Lower leg skin (tissue), 3 donors: Measurements from ENCODE around the gene PRDM11.

Source experiments
- POLR2A ChIP-seq, 2 donors: fragments of 450-650 bp; IDR thresholded peaks; one replicate each; pipeline ENCODE4 v1.6.1; 2016 to 2017; ENCODE audit warnings: antibody characterized with exemption in 2 of 2, mild to moderate bottlenecking in 1 of 2, moderate library complexity in 1 of 2
- TF ChIP-seq, protein P1 (sequence below), 3 donors: fragments of 450-650 bp; IDR thresholded peaks; one replicate each; pipeline ENCODE4 v1.5.1; 2016; ENCODE audit warnings: antibody characterized with exemption in 3 of 3, mild to moderate bottlenecking in 3 of 3, moderate library complexity in 2 of 3

DNA sequence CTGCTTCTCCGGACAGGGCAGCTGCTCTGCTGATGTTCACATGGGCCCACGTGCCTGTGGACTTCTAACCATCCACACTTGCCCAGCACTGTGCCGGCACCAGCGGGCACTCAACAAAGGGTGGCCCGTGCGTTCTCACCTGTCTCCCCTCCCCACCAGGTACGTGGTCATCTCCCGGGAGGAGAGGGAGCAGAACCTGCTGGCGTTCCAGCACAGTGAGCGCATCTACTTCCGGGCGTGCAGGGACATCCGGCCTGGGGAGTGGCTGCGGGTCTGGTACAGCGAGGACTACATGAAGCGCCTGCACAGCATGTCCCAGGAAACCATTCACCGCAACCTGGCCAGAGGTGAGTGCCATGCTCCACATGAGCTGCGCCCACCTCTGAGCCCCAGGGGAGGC, 73.0 kb downstream of the PRDM11 start:
- TF ChIP-seq, protein P1, sequence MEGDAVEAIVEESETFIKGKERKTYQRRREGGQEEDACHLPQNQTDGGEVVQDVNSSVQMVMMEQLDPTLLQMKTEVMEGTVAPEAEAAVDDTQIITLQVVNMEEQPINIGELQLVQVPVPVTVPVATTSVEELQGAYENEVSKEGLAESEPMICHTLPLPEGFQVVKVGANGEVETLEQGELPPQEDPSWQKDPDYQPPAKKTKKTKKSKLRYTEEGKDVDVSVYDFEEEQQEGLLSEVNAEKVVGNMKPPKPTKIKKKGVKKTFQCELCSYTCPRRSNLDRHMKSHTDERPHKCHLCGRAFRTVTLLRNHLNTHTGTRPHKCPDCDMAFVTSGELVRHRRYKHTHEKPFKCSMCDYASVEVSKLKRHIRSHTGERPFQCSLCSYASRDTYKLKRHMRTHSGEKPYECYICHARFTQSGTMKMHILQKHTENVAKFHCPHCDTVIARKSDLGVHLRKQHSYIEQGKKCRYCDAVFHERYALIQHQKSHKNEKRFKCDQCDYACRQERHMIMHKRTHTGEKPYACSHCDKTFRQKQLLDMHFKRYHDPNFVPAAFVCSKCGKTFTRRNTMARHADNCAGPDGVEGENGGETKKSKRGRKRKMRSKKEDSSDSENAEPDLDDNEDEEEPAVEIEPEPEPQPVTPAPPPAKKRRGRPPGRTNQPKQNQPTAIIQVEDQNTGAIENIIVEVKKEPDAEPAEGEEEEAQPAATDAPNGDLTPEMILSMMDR (IDR thresholded peaks at IDR 0.05), result no peak
- no peak for TF ChIP-seq POLR2A (IDR thresholded peaks at IDR 0.05)
